HepG2 (cell line): Measurements from ENCODE around the gene CALML4. TPM values are rescaled to one million over a fixed set of nuclear protein-coding genes. Genes with fewer than 3 reads are reported as not detected.

ENCODE experiments used
- CREBL2 ChIP-seq: sonication (generic); formaldehyde crosslinking; IDR thresholded peaks from 2 replicates; pipeline ENCODE4 v1.8.1; 2023; ENCODE audit warnings: missing genetic modification reagents, mild to moderate bottlenecking, borderline replicate concordance
- CSRNP1 ChIP-seq: sonication (generic); formaldehyde crosslinking; IDR thresholded peaks from 2 replicates; pipeline ENCODE4 v1.8.1; 2023; ENCODE audit warnings: mild to moderate bottlenecking, missing genetic modification reagents
- FOSL2 ChIP-seq: sonication (generic); formaldehyde crosslinking; IDR thresholded peaks from 2 replicates; pipeline ENCODE4 v1.4.0; 2020; ENCODE audit warnings: missing genetic modification reagents
- GATAD2A ChIP-seq: IDR thresholded peaks from 2 replicates; pipeline ENCODE4 v1.6.1; 2016
- GMEB1 ChIP-seq: sonication (generic); formaldehyde crosslinking; IDR thresholded peaks from 2 replicates; pipeline ENCODE4 v1.5.1; 2020; ENCODE audit warnings: missing genetic modification reagents, mild to moderate bottlenecking, borderline replicate concordance
- HBP1 ChIP-seq: IDR thresholded peaks from 2 replicates; pipeline ENCODE4 v1.6.1; 2016; ENCODE audit warnings: low read depth, control low read depth
- HNF4A ChIP-seq: sonication (generic); formaldehyde crosslinking; IDR thresholded peaks from 2 replicates; pipeline ENCODE4 v1.4.0; 2020; ENCODE audit warnings: missing genetic modification reagents
- PLSCR1 ChIP-seq: sonication (generic); formaldehyde crosslinking; IDR thresholded peaks from 2 replicates; pipeline ENCODE4 v1.5.0; 2020; ENCODE audit warnings: missing genetic modification reagents, mild to moderate bottlenecking, borderline replicate concordance
- RAD51 ChIP-seq: fragments of 450-650 bp; IDR thresholded peaks from 2 replicates; pipeline ENCODE4 v1.6.1; 2016; ENCODE audit warnings: borderline replicate concordance
- USF2 ChIP-seq, 2 experiments: sonication (generic) in 1 of 2; formaldehyde crosslinking in 1 of 2; IDR thresholded peaks; 2 replicates each; pipeline versions ENCODE4 v1.5.1 to v1.6.1; 2011 to 2020; ENCODE audit warnings: borderline replicate concordance in 1 of 2, low read depth in 1 of 2, low read length in 1 of 2, mild to moderate bottlenecking in 1 of 2, missing genetic modification reagents in 1 of 2, moderate library complexity in 1 of 2
- ZNF12 ChIP-seq: sonication (generic); formaldehyde crosslinking; IDR thresholded peaks from 2 replicates; pipeline ENCODE4 v1.5.0; 2020; ENCODE audit warnings: missing genetic modification reagents
- ZNF263 ChIP-seq: sonication (generic); formaldehyde crosslinking; IDR thresholded peaks from 2 replicates; pipeline ENCODE4 v1.4.0; 2020; ENCODE audit warnings: missing genetic modification reagents
- ZNF275 ChIP-seq: sonication (generic); formaldehyde crosslinking; IDR thresholded peaks from 2 replicates; pipeline ENCODE4 v1.8.0; 2022; ENCODE audit warnings: missing genetic modification reagents, mild to moderate bottlenecking, inconsistent platforms, borderline replicate concordance
- ZNF615 ChIP-seq: sonication (generic); formaldehyde crosslinking; IDR thresholded peaks from 2 replicates; pipeline ENCODE4 v1.5.0; 2020; ENCODE audit warnings: mild to moderate bottlenecking, missing genetic modification reagents, borderline replicate concordance
- ZNF670 ChIP-seq: sonication (generic); formaldehyde crosslinking; IDR thresholded peaks from 2 replicates; pipeline ENCODE4 v1.8.0; 2022; ENCODE audit warnings: mild to moderate bottlenecking, missing genetic modification reagents, borderline replicate concordance
- ZNF772 ChIP-seq: sonication (generic); formaldehyde crosslinking; IDR thresholded peaks from 2 replicates; pipeline ENCODE4 v1.5.0; 2020; ENCODE audit warnings: mild to moderate bottlenecking, missing genetic modification reagents
- polyA plus RNA-seq, 8 experiments: library from polyadenylated mRNA; depleted of rRNA in 3 of 8; stranded (reverse) in 7 of 8; unstranded in 1 of 8; fragments of >200 nt; fragmentation: Illumina TruSeq in 4 of 8; extraction: Trizol in 4 of 8; gene quantifications; 2 replicates each; pipeline versions ENCODE4 v1.2.1 to v1.2.3, GENCODE V29; 2011 to 2016; ENCODE audit warnings: low read depth in 4 of 8, missing spikeins in 1 of 8, mixed read lengths in 1 of 8; ENCODE audit not compliant: insufficient read depth in 1 of 8
- total RNA-seq, 5 experiments: library from RNA; depleted of rRNA; stranded (reverse); fragments of >200 nt; fragmentation: Illumina TruSeq; extraction: Trizol; gene quantifications; 2 replicates each; pipeline ENCODE4 v1.2.3, GENCODE V29; 2016; ENCODE audit warnings: low read depth in 1 of 5

The CALML4 gene
- total and polyA plus RNA-seq, 2 of the 13 experiments (the other 11 are each of a cell fraction or from before 2014, with no cell fraction given): 3.6 to 8.7 TPM

GRCh38 chr15:68229386-68230156 lies 24.4 kb upstream of the CALML4 start, which contains the start of gene CLN6 (continued):
- TF ChIP-seq USF2 (IDR thresholded peaks at IDR 0.05; ENCODE audit: low read depth, low read length) (peak; percentile 72), USF2 (CRISPR knock-in tag; IDR thresholded peaks at IDR 0.05; ENCODE audit: borderline replicate concordance) (peak; percentile 47; the same call in 1 of the 2 replicates), ZNF670 (no peak), GMEB1 (CRISPR knock-in tag) (no peak; the same call in 1 of the 2 replicates), HBP1 (CRISPR knock-in tag) (peak; percentile 54; the same call in 1 of the 2 replicates), ZNF263 (CRISPR knock-in tag) (peak; percentile 54; the same call in 1 of the 2 replicates), ZNF12 (no peak), RAD51 (no peak), ZNF275 (no peak), CSRNP1 (CRISPR knock-in tag) (0 out of 2 replicates have a peak, but pooled peaks have one; percentile 19), GATAD2A (CRISPR knock-in tag) (no peak), HNF4A (no peak), PLSCR1 (CRISPR knock-in tag) (no peak), CREBL2 (CRISPR knock-in tag) (0 out of 2 replicates have a peak, but pooled peaks have one; percentile 88), ZNF615 (CRISPR knock-in tag) (no peak), FOSL2 (CRISPR knock-in tag) (no peak), ZNF772 (peak; percentile 82; the same call in 1 of the 2 replicates)
